Activated effector memory CD4-positive, alpha-beta T cell treated with Interleukin-2 at 50 U/mL for 16 hours (primary cell): ENCODE measurements around the gene SCLY.

Experiments
- DNase-seq: peaks from one replicate; pipeline ENCODE4 v3.0.0-alpha.2; 2020

The SCLY gene

GRCh38 chr2:238128534-238129001, 67.8 kb downstream of the SCLY start:
- DNase-seq, result no peak

- no peak for DNase-seq
These were observed 68.6 kb downstream of the SCLY start for GRCh38 chr2:238129166-238130010.

GRCh38 chr2:238130111-238130695, 69.4 kb downstream of the SCLY start:
- no peak for DNase-seq

- DNase-seq, result no peak
These were observed 70.2 kb downstream of the SCLY start for GRCh38 chr2:238130696-238131628.

GRCh38 chr2:238131761-238132462, 71.1 kb downstream of the SCLY start:
- no peak for DNase-seq

- DNase-seq, result no peak
These were observed 72.0 kb downstream of the SCLY start for GRCh38 chr2:238132463-238133450.

GRCh38 chr2:238133499-238134392, 72.9 kb downstream of the SCLY start:
- DNase-seq, result no peak

GRCh38 chr2:238134393-238134785, 73.6 kb downstream of the SCLY start:
- DNase-seq, result no peak

GRCh38 chr2:238135601-238136150, 74.9 kb downstream of the SCLY start:
- DNase-seq, result no peak

- no peak for DNase-seq
These were observed 76.2 kb downstream of the SCLY start for GRCh38 chr2:238136820-238137537.

GRCh38 chr2:238137885-238138284, 77.1 kb downstream of the SCLY start:
- DNase-seq, result no peak

GRCh38 chr2:238138331-238139195, 77.8 kb downstream of the SCLY start, which contains the start of gene KLHL30:
Gene KLHL30 (plus strand): TSS chr2:238138668. CDS start chr2:238140755, 2,087 bp downstream.
- no peak for DNase-seq

- no peak for DNase-seq
These were observed 78.6 kb downstream of the SCLY start for GRCh38 chr2:238139196-238140039.

GRCh38 chr2:238140040-238140439, 79.2 kb downstream of the SCLY start:
- no peak for DNase-seq

GRCh38 chr2:238140721-238141540, 80.1 kb downstream of the SCLY start:
- no peak for DNase-seq
